ENCODE results near the gene SMG6. TPM values are rescaled to one million over a fixed set of nuclear protein-coding genes. Genes with fewer than 3 reads are reported as not detected.

Gene SMG6
- total and polyA plus RNA-seq, 2 of the 8 experiments (the other 6 are each of a cell fraction or from before 2014, with no cell fraction given) = 18.5 to 25.2 TPM

DNA sequence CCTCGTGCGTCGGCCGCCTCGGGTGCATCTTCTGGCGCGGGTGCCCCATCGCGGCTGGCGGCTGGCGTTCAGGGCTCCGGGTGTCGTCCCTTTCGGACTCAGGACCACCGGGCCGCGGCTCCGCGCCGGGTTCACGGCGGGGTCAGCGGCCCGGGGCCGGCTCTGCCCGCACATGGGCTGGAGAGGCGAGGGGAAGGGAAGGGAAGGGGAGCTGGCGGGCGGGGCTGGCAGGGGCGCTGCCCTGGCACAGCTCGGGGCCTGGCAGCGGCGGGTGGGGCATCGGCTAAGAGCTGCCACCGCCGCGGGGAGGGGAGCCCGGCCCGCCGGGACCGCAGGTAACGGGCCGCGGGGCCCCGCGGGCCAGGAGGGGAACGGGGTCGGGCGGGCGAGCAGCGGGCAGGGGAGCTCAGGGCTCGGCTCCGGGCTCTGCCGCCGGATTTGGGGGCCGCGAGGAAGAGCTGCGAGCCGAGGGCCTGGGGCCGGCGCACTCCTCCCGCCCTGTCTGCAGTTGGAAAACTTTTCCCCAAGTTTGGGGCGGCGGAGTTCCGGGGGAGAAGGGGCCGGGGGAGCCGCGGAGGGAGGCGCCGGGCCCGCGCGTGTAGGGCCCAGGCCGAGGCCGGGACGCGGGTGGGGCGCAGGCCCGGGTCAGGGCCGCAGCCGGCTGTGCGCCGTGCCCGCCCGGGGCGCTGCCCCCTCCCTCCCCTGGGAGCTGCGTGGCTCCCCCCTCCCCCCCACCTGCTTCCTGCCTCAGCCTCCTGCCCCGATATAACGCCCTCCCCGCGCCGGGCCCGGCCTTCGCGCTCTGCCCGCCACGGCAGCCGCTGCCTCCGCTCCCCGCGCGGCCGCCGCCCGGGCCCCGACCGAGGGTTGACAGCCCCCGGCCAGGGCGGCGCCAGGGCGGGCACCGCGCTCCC is 248.0 kb downstream of the SMG6 start (continued):
- TF ChIP-seq ATF2 (IDR thresholded peaks at IDR 0.05; ENCODE audit: low read length) = no peak
- TF ChIP-seq CEBPB (IDR thresholded peaks at IDR 0.05; ENCODE audit: low read depth, low read length) = no peak
- TF ChIP-seq BRCA1 (IDR thresholded peaks at IDR 0.05; ENCODE audit: low read depth, low read length) = no peak
- TF ChIP-seq HDAC2 (IDR thresholded peaks at IDR 0.05; ENCODE audit: borderline replicate concordance in 1 of 2, low read depth in 2 of 2, low read length in 2 of 2) = no peak
- peak; percentile 60 for TF ChIP-seq EZH2 (IDR thresholded peaks at IDR 0.05; ENCODE audit: low read depth, low read length, severe bottlenecking)
- TF ChIP-seq MAFK (IDR thresholded peaks at IDR 0.05; ENCODE audit: low read depth, low read length) = no peak
- no peak for TF ChIP-seq EGR1 (IDR thresholded peaks at IDR 0.05; ENCODE audit: borderline replicate concordance, low read depth, low read length)
- TF ChIP-seq POU5F1 (IDR thresholded peaks at IDR 0.05; ENCODE audit: low read depth, low read length) = no peak
- TF ChIP-seq CHD2 (IDR thresholded peaks at IDR 0.05; ENCODE audit: low read length) = no peak
- TF ChIP-seq USF2 (IDR thresholded peaks at IDR 0.05; ENCODE audit: low read length) = no peak
- no peak for TF ChIP-seq FOSL1 (IDR thresholded peaks at IDR 0.05; ENCODE audit: insufficient read depth, low read depth, low read length)
- no peak for TF ChIP-seq NRF1 (IDR thresholded peaks at IDR 0.05; ENCODE audit: low read depth, low read length)
- no peak for TF ChIP-seq SP1 (IDR thresholded peaks at IDR 0.05; ENCODE audit: low read depth, low read length)
- TF ChIP-seq NANOG (IDR thresholded peaks at IDR 0.05; ENCODE audit: insufficient read depth, low read depth, low read length, poor library complexity, severe bottlenecking) = no peak
- no peak for TF ChIP-seq TAF1 (IDR thresholded peaks at IDR 0.05; ENCODE audit: low read depth, low read length)
- no peak for TF ChIP-seq CREB1 (IDR thresholded peaks at IDR 0.05)
- TF ChIP-seq RFX5 (IDR thresholded peaks at IDR 0.05; ENCODE audit: borderline replicate concordance, low read depth, low read length) = no peak
